Thyroid gland (tissue), 4 donors: ENCODE data around the gene IQGAP1.

Experiments used
- CTCF ChIP-seq, 6 experiments: fragments of 200-600 bp in 3 of 6; fragments of 450-650 bp in 3 of 6; sonication (generic) in 3 of 6; IDR thresholded peaks; one replicate each; pipeline ENCODE4 v1.5.1; 2016 to 2019; ENCODE audit warnings: antibody characterized with exemption in 6 of 6, mild to moderate bottlenecking in 2 of 6, inconsistent platforms in 1 of 6, moderate library complexity in 1 of 6
- POLR2A ChIP-seq, 2 donors: fragments of 450-650 bp; IDR thresholded peaks; one replicate each; pipeline ENCODE4 v1.6.1; 2017; ENCODE audit warnings: antibody characterized with exemption in 2 of 2, mild to moderate bottlenecking in 2 of 2, moderate library complexity in 1 of 2

- TF ChIP-seq CTCF (IDR thresholded peaks at IDR 0.05) (no peak), POLR2A (IDR thresholded peaks at IDR 0.05) (no peak)
Measured at GRCh38 chr15:90535254-90535653, 147.2 kb downstream of the IQGAP1 start.
